Measurements from ENCODE around the gene ZNF784.

- no peak for TF ChIP-seq CTCF (IDR thresholded peaks at IDR 0.05; ENCODE audit: low read depth, low read length, poor library complexity, severe bottlenecking)
- no peak for TF ChIP-seq EZH2phosphoT487 (IDR thresholded peaks at IDR 0.05; ENCODE audit: borderline replicate concordance, low read length)
Measured at GRCh38 chr19:55625004-55625326, 599 bp upstream of the ZNF784 start.

Data from DOHH2 (cell line).